Activated CD4-positive, alpha-beta T cell treated with anti-CD3 and anti-CD28 coated beads for 36 hours (primary cell): Measurements from ENCODE around the gene THBS3. TPM values are rescaled to one million over a fixed set of nuclear protein-coding genes. Genes with fewer than 3 reads are reported as not detected.
A peak's percentile ranks its signal among the peaks of the same experiment; 100 is the strongest.

Source experiments
- ATAC-seq: fragments of 200-7000 bp; cut with Tn5 transposase; one replicate; pipeline ENCODE4 v1.10.0; 2021; ENCODE audit warnings: mild to moderate bottlenecking, moderate library complexity
- CTCF ChIA-PET: fragments of 350-600 bp; sonication (Branson Sonifier 250); formaldehyde crosslinking; loops from one replicate; lab custom pipeline; 2021; ENCODE audit warnings: antibody characterized with exemption; lab: Charles Lee
- POLR2A ChIA-PET: fragments of 350-600 bp; sonication (Branson Sonifier 250); formaldehyde crosslinking; loops from one replicate; lab custom pipeline; 2021; ENCODE audit warnings: antibody characterized with exemption, inconsistent platforms; lab: Charles Lee
- DNase-seq: peaks from one replicate; pipeline ENCODE4 v3.0.0-alpha.2; 2020
- H3K27ac Mint-ChIP-seq: one replicate; pipeline ENCODE4 v1.8.0; 2021; ENCODE audit warnings: mixed read lengths
- H3K27me3 Mint-ChIP-seq: one replicate; pipeline ENCODE4 v1.8.0; 2021; ENCODE audit warnings: mixed read lengths
- H3K36me3 Mint-ChIP-seq: one replicate; pipeline ENCODE4 v1.8.0; 2021; ENCODE audit warnings: low read depth, mixed read lengths
- H3K4me1 Mint-ChIP-seq: one replicate; pipeline ENCODE4 v1.8.0; 2021; ENCODE audit warnings: mixed read lengths
- H3K4me3 Mint-ChIP-seq: one replicate; pipeline ENCODE4 v1.8.0; 2021; ENCODE audit warnings: mild to moderate bottlenecking, moderate library complexity, mixed read lengths
- H3K9me3 Mint-ChIP-seq: one replicate; pipeline ENCODE4 v1.8.0; 2021; ENCODE audit warnings: low read depth, mixed read lengths
- intact Hi-C, 2 experiments: fragments of 100-400 bp; cut with DNase I in 1 of 2; cut with micrococcal nuclease in 1 of 2; formaldehyde crosslinking; loops; one replicate each; pipeline versions ENCODE4 v1.14.2 to v1.15.1; 2022 to 2024; cut with DNase I, micrococcal nuclease
- total RNA-seq, 2 experiments: library from RNA; stranded (reverse); gene quantifications; one replicate each; pipeline ENCODE4 v1.2.3, GENCODE V29; 2021

THBS3 gene
- total RNA-seq, 2 experiments from 2014 or later = 12.8 to 13.7 TPM

DNA sequence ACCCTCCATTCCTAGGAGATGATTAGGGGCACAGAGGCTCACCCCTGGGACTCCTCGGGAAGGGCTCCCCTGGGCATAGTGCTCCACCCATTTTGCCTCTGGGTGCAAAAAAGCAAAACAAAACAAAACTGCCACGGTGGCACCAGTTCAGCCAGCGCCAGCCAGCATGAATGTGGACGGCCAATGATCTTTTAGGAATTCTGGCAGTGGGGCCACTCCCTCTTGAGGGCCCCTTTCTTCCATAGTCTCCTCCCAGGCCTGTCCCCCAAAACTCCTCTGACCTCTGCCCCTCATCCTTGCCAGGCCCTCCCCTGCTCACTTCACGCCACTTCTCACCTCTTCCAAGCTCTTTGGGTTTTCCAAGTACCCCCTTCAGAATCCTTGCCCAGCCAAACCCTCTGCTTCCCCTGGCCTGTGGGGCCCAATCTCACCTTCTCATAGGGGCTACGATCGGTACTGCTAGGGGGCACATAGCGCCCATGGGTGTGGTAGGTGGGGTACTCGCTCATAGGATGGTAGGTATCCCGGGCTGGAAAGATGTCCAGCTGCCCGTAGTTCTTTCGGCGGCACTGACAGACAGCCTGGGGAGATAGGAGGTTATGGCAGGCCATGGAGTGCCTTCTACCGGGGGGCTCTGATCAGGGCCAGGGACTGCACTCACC is 20.8 kb downstream of the THBS3 start:
- POLR2A ChIA-PET = no interaction called here
- no peaks in the 10 kb centered on the region for H3K36me3 Mint-ChIP-seq
- ATAC-seq (no peak), DNase-seq (no peak)
- CTCF ChIA-PET = interaction anchor here (0.8 to 0.9 kb wide), 2 partner anchors 14 to 64 kb away, joined by 3 to 4 read pairs; partner anchors contain the start of gene KRTCAP2
- H3K9me3 Mint-ChIP-seq = no peaks in the 10 kb centered on the region
- no peak overlapping the region for H3K4me3 Mint-ChIP-seq
- no peak overlapping the region for H3K27ac Mint-ChIP-seq
- H3K27me3 Mint-ChIP-seq = no peaks in the 10 kb centered on the region
- intact Hi-C loops = no loop called here
- H3K4me1 Mint-ChIP-seq = peaks cover 4% of the 10 kb centered on the region

DNA sequence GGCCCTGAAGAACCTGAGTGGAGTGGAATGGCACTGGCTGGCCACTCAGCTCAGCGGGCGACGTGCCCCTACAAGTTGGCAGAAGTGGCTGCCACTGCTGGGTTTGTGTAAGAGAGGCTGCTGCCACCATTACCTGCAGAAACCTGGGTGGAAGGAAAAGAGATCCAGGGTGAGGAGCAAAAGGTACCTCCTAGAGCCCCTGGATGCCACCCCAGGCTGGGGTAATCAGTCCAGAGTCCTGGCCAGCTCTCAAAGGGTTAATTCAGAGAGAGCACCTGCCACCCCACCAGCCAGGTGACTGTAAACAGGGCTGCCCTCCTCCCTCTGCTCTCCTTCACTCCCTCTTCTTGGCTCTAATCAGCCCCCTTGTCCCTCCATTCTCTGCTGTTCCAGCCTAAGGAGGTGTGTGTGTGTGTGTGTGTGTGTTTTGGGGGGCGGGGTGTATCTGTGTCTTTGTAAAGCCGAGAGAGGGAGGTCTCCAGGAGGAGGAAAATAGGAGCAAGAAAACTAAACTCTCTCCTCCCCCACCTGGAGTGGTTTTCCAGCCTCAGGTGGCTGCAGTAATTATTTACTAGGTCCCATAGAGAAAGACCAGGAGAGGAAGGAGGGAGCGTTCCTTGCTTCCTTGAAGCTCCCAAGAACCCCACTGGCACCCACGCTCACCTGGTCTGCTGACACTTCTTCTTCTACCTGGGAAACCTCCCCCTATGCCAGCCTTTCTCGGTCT is 21.5 kb downstream of the THBS3 start:
- POLR2A ChIA-PET = no interaction called here
- Mint-ChIP-seq H3K4me3 (no peak overlapping the region), H3K27ac (no peak overlapping the region), H3K36me3 (peaks cover under 1% of the 10 kb centered on the region), H3K27me3 (no peaks in the 10 kb centered on the region), H3K9me3 (no peaks in the 10 kb centered on the region), H3K4me1 (peaks cover 3% of the 10 kb centered on the region)
- CTCF ChIA-PET = interaction anchor here (0.8 to 1.4 kb wide), 2 partner anchors 8 to 64 kb away, joined by 4 to 7 read pairs; no protein-coding TSS in a partner anchor
- no peak for DNase-seq
- intact Hi-C loops = no loop called here
- no peak for ATAC-seq

DNA sequence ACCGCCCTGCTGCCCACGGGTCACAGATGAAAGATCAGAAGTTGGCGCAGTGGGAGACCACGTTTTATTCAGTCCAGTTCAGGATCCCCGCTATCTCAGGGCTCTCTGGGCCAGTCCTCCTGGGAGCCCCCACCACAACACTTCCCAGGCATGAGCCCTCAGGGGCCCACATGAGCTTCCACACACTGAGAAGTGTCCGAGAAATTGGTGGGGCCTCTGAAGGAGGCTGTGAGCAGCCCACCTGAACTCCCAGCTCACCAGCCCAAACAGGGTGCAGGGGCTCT is 22.0 kb downstream of the THBS3 start:
- no peak overlapping the region for H3K4me3 Mint-ChIP-seq
- no peak for ATAC-seq
- no peaks in the 10 kb centered on the region for H3K27me3 Mint-ChIP-seq
- DNase-seq = no peak
- intact Hi-C loops = no loop called here
- H3K9me3 Mint-ChIP-seq = no peaks in the 10 kb centered on the region
- ChIA-PET CTCF (interaction anchor here (1.4 kb wide), 1 partner anchor 8 kb away, joined by 7 read pairs; no protein-coding TSS in a partner anchor), POLR2A (no interaction called here)
- H3K36me3 Mint-ChIP-seq = peaks cover 2% of the 10 kb centered on the region
- H3K4me1 Mint-ChIP-seq = peaks cover 3% of the 10 kb centered on the region
- no peak overlapping the region for H3K27ac Mint-ChIP-seq

DNA sequence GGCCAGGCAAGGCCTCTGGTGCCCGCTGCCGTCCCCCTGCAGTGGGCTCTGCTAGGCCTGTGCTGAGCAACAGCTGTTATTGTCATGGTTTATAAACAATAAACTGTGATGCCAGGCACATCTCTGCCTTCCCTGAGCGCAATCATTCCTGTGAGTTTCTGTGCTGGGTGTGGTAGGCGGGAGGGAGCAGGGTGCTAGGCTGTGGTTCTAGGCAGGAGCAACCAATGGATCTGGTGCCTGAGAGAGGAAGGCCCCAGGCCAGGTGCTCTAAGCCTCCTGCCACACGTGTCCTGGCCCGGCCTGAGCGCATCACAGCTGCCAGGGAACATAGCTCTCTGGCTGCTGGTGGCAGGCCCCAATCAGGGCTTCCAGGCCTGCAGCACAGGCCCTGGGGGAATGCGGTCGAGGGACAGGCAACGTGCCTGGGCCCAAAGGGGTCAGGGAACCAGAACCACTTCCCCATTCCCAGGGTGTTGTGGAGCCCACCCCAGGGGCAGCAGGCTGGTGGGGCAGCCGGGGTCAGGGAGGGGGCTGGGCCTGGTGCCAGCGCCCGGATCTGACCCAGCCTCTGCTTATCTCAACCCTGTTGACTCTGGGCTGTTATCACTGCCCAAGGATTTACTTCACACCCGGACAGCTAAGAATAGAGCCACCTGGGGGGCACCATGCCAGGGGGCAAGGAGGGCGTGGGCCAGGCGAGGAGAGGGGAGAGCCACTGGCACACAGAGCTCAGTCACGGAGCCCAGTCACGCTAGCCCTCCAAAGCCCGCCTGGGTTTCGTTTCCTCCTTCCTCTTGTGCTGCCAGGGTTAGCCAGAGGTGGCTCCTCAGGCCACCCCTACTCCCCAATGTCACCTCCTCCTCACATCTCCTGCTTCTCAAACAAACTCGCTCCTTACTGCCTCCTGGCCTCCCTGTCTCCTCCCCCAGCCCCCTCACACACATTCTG is 22.6 kb downstream of the THBS3 start:
- H3K27ac Mint-ChIP-seq = no peak overlapping the region

DNA sequence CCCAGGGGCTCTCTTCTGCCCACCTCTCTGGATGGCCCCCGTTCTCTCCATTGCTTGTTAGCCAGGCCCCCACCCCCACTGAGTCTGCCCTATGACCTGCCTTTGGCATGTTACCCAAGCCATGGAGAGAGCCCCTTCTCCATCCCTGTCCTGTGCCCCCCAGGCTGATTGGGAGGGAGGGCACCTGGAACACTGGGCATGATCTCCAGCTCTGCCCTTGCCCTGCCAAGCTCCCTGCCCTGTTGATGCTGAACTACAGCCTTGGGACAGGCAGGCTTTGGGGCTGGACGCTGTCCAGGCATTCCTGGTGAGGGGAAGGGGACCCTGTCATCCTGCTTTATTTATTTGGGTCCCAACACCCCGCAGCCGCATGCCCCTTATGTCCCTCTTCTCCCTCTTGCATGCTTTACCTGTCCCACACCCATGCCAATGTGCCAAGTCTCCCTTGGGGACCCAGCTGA is 23.3 kb downstream of the THBS3 start:
- ATAC-seq (no peak), DNase-seq (no peak)
- H3K9me3 Mint-ChIP-seq = no peaks in the 10 kb centered on the region
- peaks cover 3% of the 10 kb centered on the region for H3K4me1 Mint-ChIP-seq
- H3K27ac Mint-ChIP-seq = no peak overlapping the region
- H3K36me3 Mint-ChIP-seq = peaks cover 7% of the 10 kb centered on the region
- ChIA-PET POLR2A (interaction anchor here (0.7 kb wide), 1 partner anchor 375 kb away, joined by 3 read pairs; no protein-coding TSS in a partner anchor), CTCF (interaction anchor here (0.9 kb wide), 1 partner anchor 11 kb away, joined by 3 read pairs; the partner anchor contains the start of gene KRTCAP2)
- no peak overlapping the region for H3K4me3 Mint-ChIP-seq
- no peaks in the 10 kb centered on the region for H3K27me3 Mint-ChIP-seq
- intact Hi-C loops = no loop called here

More for the DNA sequence above, 22.6 kb downstream of the THBS3 start:
- ChIA-PET POLR2A (no interaction called here), CTCF (interaction anchor here (0.7 to 1.4 kb wide), 2 partner anchors 9 to 12 kb away, joined by 3 to 7 read pairs; partner anchors contain the start of gene KRTCAP2)
- Mint-ChIP-seq H3K27me3 (no peaks in the 10 kb centered on the region), H3K9me3 (no peaks in the 10 kb centered on the region), H3K4me3 (no peak overlapping the region), H3K4me1 (peaks cover 3% of the 10 kb centered on the region), H3K36me3 (peaks cover 3% of the 10 kb centered on the region)
- intact Hi-C loops = no loop called here
- no peak for DNase-seq
- no peak for ATAC-seq

DNA sequence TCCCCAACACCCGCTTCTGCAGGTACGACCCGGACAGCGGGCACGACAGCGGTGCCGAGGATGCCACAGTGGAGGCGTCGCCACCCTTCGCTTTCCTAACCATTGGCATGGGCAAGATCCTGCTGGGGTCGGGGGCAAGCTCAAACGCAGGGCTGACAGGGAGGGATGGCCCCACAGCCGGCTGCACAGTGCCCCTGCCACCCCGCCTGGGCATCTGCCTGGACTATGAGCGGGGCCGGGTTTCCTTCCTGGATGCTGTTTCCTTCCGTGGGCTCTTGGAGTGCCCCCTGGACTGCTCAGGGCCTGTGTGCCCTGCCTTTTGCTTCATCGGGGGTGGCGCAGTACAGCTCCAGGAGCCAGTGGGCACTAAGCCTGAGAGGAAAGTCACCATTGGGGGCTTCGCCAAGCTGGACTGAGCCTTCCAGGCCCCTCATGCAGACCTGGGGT is 23.9 kb downstream of the THBS3 start:
- DNase-seq (no peak), ATAC-seq (no peak)
- peaks cover 13% of the 10 kb centered on the region for H3K36me3 Mint-ChIP-seq
- H3K9me3 Mint-ChIP-seq = no peaks in the 10 kb centered on the region
- intact Hi-C loops = no loop called here
- H3K27ac Mint-ChIP-seq = no peak overlapping the region
- ChIA-PET POLR2A (interaction anchor here (0.7 kb wide), 1 partner anchor 375 kb away, joined by 3 read pairs; no protein-coding TSS in a partner anchor), CTCF (interaction anchor here (0.9 kb wide), 1 partner anchor 11 kb away, joined by 3 read pairs; the partner anchor contains the start of gene KRTCAP2)
- no peak overlapping the region for H3K4me3 Mint-ChIP-seq
- peaks cover 3% of the 10 kb centered on the region for H3K4me1 Mint-ChIP-seq
- no peaks in the 10 kb centered on the region for H3K27me3 Mint-ChIP-seq

DNA sequence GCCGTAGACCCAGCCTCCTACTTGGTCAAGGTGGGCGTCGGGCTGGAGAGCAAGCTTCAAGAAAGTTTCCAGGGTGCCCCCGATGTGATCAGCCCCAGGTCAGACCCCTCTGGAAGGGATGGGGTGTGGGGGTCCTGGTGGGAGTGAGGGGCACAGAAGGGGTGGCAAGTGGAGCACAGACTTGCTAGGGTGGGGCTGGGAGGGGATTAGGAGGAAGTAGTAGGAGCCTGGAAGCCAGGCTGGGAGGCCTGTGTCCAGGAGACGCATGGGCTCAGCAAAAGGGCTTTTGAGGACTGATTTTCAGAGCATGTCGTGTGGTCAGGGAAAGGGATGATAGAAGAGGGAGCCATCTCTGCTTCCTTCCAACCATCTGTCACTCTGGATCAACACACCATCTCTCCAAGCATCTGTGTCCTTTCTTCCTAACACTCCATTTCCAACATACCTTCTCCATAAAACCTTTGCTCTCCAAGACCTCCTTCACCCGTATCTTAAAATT is 25.6 kb downstream of the THBS3 start:
- Mint-ChIP-seq H3K27ac (no peak overlapping the region), H3K36me3 (peaks cover 16% of the 10 kb centered on the region)
- CTCF ChIA-PET = no interaction called here

DNA sequence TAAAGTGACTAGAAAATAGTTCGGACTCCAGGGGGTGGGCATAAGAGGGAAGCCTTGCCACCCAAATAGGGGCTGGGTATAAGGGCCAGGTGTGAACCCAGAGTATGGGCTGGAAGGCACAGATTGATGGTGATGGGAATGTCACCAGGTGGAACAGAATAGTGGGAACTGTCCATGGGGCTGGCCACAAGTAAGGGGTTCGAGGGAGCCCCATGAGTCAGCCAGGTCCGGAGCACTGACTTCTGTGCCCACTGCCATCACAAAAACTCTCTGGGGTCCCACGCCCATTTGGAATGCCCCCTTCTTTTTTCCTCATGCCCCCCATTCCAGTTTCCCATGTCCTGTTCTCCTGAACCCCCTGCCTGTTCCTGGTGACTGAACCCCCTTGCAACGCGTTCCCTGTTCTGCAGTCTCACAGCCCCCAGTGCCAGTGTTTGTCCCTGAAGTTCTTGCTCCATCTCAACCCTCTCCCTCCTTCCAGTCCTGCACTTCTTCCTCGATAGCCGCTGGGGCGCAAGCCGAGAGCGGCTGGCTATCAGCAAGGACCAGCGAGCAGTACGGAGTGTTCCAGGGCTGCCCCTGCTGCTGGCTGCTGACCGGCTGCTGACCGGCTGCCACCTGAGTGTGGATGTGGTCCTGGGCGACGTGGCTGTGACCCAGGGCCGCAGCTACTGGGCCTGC is 26.2 kb downstream of the THBS3 start:
- intact Hi-C loops = no loop called here
- peaks cover 21% of the 10 kb centered on the region for H3K36me3 Mint-ChIP-seq
- no peak for DNase-seq
- CTCF ChIA-PET = no interaction called here
- POLR2A ChIA-PET = no interaction called here
- H3K27ac Mint-ChIP-seq = no peak overlapping the region
- no peak for ATAC-seq
- H3K27me3 Mint-ChIP-seq = no peaks in the 10 kb centered on the region
- no peak overlapping the region for H3K4me3 Mint-ChIP-seq
- H3K4me1 Mint-ChIP-seq = peaks cover 6% of the 10 kb centered on the region
- H3K9me3 Mint-ChIP-seq = no peaks in the 10 kb centered on the region

More for the DNA sequence above, 25.6 kb downstream of the THBS3 start:
- Mint-ChIP-seq H3K27me3 (no peaks in the 10 kb centered on the region), H3K4me1 (peaks cover under 1% of the 10 kb centered on the region), H3K4me3 (no peak overlapping the region), H3K9me3 (no peaks in the 10 kb centered on the region)
- POLR2A ChIA-PET = no interaction called here
- ATAC-seq (no peak), DNase-seq (no peak)
- intact Hi-C loops = no loop called here

DNA sequence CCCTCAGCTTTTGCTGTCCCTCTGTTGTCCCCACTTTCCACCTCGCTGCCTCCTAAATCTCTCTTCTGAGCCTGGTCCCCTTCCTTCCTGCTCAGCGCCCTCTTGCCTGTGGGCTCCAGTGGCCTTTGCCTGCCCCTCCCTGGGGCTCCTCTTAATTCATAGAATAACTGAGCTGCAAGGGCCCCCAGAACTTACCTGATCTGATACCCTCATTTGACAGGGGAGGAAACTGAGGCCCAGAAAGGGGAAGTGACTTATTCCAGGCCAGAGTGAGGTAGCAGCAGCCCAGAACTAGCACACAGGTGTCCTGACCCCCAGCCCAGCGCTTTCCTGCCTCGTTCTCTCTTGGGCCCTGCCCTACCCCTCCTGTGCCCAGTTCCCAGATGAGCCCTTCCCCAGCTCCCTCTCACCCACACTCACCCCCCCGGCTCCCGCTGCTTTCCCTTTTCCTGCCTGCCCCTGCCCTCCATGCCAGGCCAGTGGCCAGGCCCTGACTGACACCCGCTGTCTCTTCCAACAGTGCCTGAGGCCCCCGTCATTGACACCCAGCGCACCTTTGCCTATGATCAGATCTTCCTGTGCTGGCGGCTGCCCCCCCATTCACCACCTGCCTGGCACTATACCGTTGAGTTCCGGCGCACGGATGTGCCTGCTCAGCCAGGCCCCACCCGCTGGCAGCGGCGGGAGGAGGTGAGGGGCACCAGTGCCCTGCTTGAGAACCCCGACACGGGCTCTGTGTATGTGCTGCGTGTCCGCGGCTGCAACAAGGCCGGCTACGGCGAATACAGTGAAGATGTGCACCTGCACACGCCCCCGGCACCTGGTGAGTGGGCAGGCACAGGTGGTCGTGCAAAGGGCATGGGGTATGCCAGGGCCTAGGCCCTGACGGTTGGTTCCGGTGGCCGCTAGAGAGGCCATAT is 28.3 kb downstream of the THBS3 start:
- Mint-ChIP-seq H3K27me3 (no peaks in the 10 kb centered on the region), H3K4me3 (no peak overlapping the region), H3K9me3 (no peaks in the 10 kb centered on the region), H3K36me3 (peaks cover 21% of the 10 kb centered on the region), H3K27ac (no peak overlapping the region), H3K4me1 (peaks cover 25% of the 10 kb centered on the region)
- DNase-seq = peak; percentile 4
- ChIA-PET CTCF (interaction anchor here (0.8 to 2.0 kb wide), 3 partner anchors 13 to 71 kb away, joined by 3 to 7 read pairs (median 4); no protein-coding TSS in a partner anchor), POLR2A (no interaction called here)
- ATAC-seq = no peak
- intact Hi-C loops = no loop called here
